Measurements from ENCODE around the gene MINK1. TPM values are rescaled to one million over a fixed set of nuclear protein-coding genes. Genes with fewer than 3 reads are reported as not detected.

MINK1 gene
- total RNA-seq, 1 donor from 2014 or later: 120 TPM

- TF ChIP-seq POLR2AphosphoS5 (IDR thresholded peaks at IDR 0.05; ENCODE audit: insufficient read depth in 1 of 2, low read depth in 1 of 2): no peak
- TF ChIP-seq POLR2A (IDR thresholded peaks at IDR 0.05): no peak
- TF ChIP-seq CTCF (IDR thresholded peaks at IDR 0.05): no peak
- intact Hi-C loops (cut with DNase I): loop anchor here (5.0 kb wide), 1 partner anchor 104 kb away; the partner anchor contains the start of genes GLTPD2 and VMO1
- Histone ChIP-seq H3K27me3 (no peaks in the 10 kb centered on the region), H3K36me3 (peaks cover 0 to 90% of the 10 kb centered on the region in 2 donors), H3K4me3 (no peak overlapping the region), H3K4me1 (no peaks in the 10 kb centered on the region), H3K9me3 (no peaks in the 10 kb centered on the region), H3K27ac (no peak overlapping the region)
- no peak for DNase-seq (ENCODE audit: extremely low spot score in 2 of 2)
Observed at GRCh38 chr17:4891411-4892410, 58.6 kb downstream of the MINK1 start.

- no peaks in the 10 kb centered on the region for H3K27me3 ChIP-seq
- H3K27ac ChIP-seq: no peak overlapping the region
- DNase-seq (ENCODE audit: extremely low spot score in 2 of 2): no peak
- H3K36me3 ChIP-seq: peaks cover 0 to 90% of the 10 kb centered on the region in 2 donors
- intact Hi-C loops (cut with DNase I): loop anchor here (5.0 kb wide), 1 partner anchor 105 kb away; the partner anchor contains the start of genes GLTPD2 and VMO1
- H3K9me3 ChIP-seq: no peaks in the 10 kb centered on the region
- no peak for TF ChIP-seq POLR2AphosphoS5 (IDR thresholded peaks at IDR 0.05; ENCODE audit: insufficient read depth in 1 of 2, low read depth in 1 of 2)
- TF ChIP-seq POLR2A (IDR thresholded peaks at IDR 0.05): no peak
- TF ChIP-seq CTCF (IDR thresholded peaks at IDR 0.05): no peak
- H3K4me3 ChIP-seq: no peak overlapping the region
- H3K4me1 ChIP-seq: no peaks in the 10 kb centered on the region
Observed at GRCh38 chr17:4892499-4893221, 59.5 kb downstream of the MINK1 start.

- Histone ChIP-seq H3K4me3 (no peak overlapping the region), H3K27ac (no peak overlapping the region), H3K4me1 (no peaks in the 10 kb centered on the region), H3K9me3 (no peaks in the 10 kb centered on the region), H3K36me3 (peaks cover 0 to 84% of the 10 kb centered on the region in 2 donors), H3K27me3 (no peaks in the 10 kb centered on the region)
- intact Hi-C loops (cut with DNase I): loop anchor here (5.0 kb wide), 1 partner anchor 106 kb away; the partner anchor contains the start of genes GLTPD2 and VMO1
- no peak for TF ChIP-seq POLR2AphosphoS5 (IDR thresholded peaks at IDR 0.05; ENCODE audit: insufficient read depth in 1 of 2, low read depth in 1 of 2)
- no peak for TF ChIP-seq CTCF (IDR thresholded peaks at IDR 0.05)
- no peak for TF ChIP-seq POLR2A (IDR thresholded peaks at IDR 0.05)
- DNase-seq (ENCODE audit: extremely low spot score in 2 of 2): no peak
Observed at GRCh38 chr17:4893272-4893671, 60.1 kb downstream of the MINK1 start.

- no peak for DNase-seq (ENCODE audit: extremely low spot score in 2 of 2)
- H3K9me3 ChIP-seq: no peaks in the 10 kb centered on the region
- TF ChIP-seq POLR2AphosphoS5 (IDR thresholded peaks at IDR 0.05; ENCODE audit: insufficient read depth in 1 of 2, low read depth in 1 of 2): no peak
- no peak for TF ChIP-seq POLR2A (IDR thresholded peaks at IDR 0.05)
- TF ChIP-seq CTCF (IDR thresholded peaks at IDR 0.05): no peak
- intact Hi-C loops (cut with DNase I): loop anchor here (5.0 kb wide), 1 partner anchor 107 kb away; the partner anchor contains the start of genes GLTPD2 and VMO1
- no peaks in the 10 kb centered on the region for H3K27me3 ChIP-seq
- H3K36me3 ChIP-seq: peaks cover 0 to 83% of the 10 kb centered on the region in 2 donors
- H3K27ac ChIP-seq: no peak overlapping the region
- no peak overlapping the region for H3K4me3 ChIP-seq
- peaks cover 4% of the 10 kb centered on the region for H3K4me1 ChIP-seq
Observed at GRCh38 chr17:4893721-4894560, 60.8 kb downstream of the MINK1 start.
